ENCODE data around the gene PRKG1.

Gene PRKG1

GRCh38 chr10:52258799-52259425 is 1184.6 kb downstream of the PRKG1 start:
- no peak for DNase-seq (ENCODE audit: low spot score)

- no peak for DNase-seq (ENCODE audit: low spot score)
Measured at GRCh38 chr10:52259426-52259812, 1185.1 kb downstream of the PRKG1 start.

- DNase-seq (ENCODE audit: low spot score): no peak
Measured at GRCh38 chr10:52261362-52261761, 1187.1 kb downstream of the PRKG1 start.

- DNase-seq (ENCODE audit: low spot score): no peak
Measured at GRCh38 chr10:52265131-52265926, 1191.0 kb downstream of the PRKG1 start.

- no peak for DNase-seq (ENCODE audit: low spot score)
Measured at GRCh38 chr10:52266858-52267257, 1192.6 kb downstream of the PRKG1 start.

GRCh38 chr10:52268790-52269189 is 1194.5 kb downstream of the PRKG1 start:
- DNase-seq (ENCODE audit: low spot score): no peak

GRCh38 chr10:52269233-52269632 is 1194.9 kb downstream of the PRKG1 start:
- DNase-seq (ENCODE audit: low spot score): no peak

GRCh38 chr10:52276163-52276562 is 1201.9 kb downstream of the PRKG1 start:
- DNase-seq (ENCODE audit: low spot score): no peak

GRCh38 chr10:52276986-52277385 is 1202.7 kb downstream of the PRKG1 start:
- DNase-seq (ENCODE audit: low spot score): no peak

GRCh38 chr10:52279546-52279945 is 1205.3 kb downstream of the PRKG1 start:
- no peak for DNase-seq (ENCODE audit: low spot score)

- DNase-seq (ENCODE audit: low spot score): no peak
Measured at GRCh38 chr10:52280051-52280450, 1205.8 kb downstream of the PRKG1 start.

GRCh38 chr10:52283174-52283573 is 1208.9 kb downstream of the PRKG1 start:
- no peak for DNase-seq (ENCODE audit: low spot score)

GRCh38 chr10:52284416-52285013 is 1210.2 kb downstream of the PRKG1 start:
- no peak for DNase-seq (ENCODE audit: low spot score)

GRCh38 chr10:52287866-52288265 is 1213.6 kb downstream of the PRKG1 start:
- no peak for DNase-seq (ENCODE audit: low spot score)

GRCh38 chr10:52297747-52298146 is 1223.5 kb downstream of the PRKG1 start:
- no peak for DNase-seq (ENCODE audit: low spot score)

GRCh38 chr10:52300599-52301277 is 1226.5 kb downstream of the PRKG1 start:
- no peak for DNase-seq (ENCODE audit: low spot score)

- no peak for DNase-seq (ENCODE audit: low spot score)
Measured at GRCh38 chr10:52308251-52309031, 1234.2 kb downstream of the PRKG1 start.

- DNase-seq (ENCODE audit: low spot score): no peak
Measured at GRCh38 chr10:52312942-52313255, 1238.6 kb downstream of the PRKG1 start.

- no peak for DNase-seq (ENCODE audit: low spot score)
Measured at GRCh38 chr10:52313256-52313932, 1239.1 kb downstream of the PRKG1 start.

- no peak for DNase-seq (ENCODE audit: low spot score)
Measured at GRCh38 chr10:52313933-52314821, 1239.9 kb downstream of the PRKG1 start, which contains the start of gene DKK1. Gene DKK1 (plus strand): TSS chr10:52314281. CDS start chr10:52314435, 154 bp downstream.

Data from CD4-positive, alpha-beta T cell treated with Interleukin-2 at 100 ng/mL for 4 hours (primary cell).